Measurements from ENCODE around the gene DCAKD. TPM values are rescaled to one million over a fixed set of nuclear protein-coding genes. Genes with fewer than 3 reads are reported as not detected.

DCAKD gene
- total RNA-seq, 4 donors from 2014 or later = 9.4 to 144 (median 27.4) TPM

DNA sequence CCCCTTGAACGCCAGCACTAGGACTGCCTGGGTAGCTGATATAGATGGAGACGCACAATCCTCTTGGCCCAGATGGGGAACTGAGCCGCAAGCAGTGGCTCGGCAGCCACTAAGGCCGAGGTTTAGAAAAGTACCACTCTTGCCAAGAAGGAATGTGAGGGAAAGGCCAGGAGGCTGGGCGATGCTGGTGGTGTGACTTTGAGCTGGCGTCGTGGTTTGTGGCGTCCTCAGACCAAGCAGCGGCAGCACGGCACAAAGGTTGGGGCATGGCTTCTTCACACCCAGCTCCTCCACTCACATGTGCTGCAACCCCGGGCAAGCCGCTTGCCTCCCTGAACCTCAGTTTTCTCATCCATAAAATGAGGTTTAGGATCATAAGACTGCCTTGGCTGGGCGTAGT is 15.6 kb downstream of the DCAKD start:
- no peaks in the 10 kb centered on the region for H3K9me3 ChIP-seq
- H3K4me1 ChIP-seq = peaks cover 19 to 49% (median 25%) of the 10 kb centered on the region in 4 donors
- H3K27ac ChIP-seq = peak overlapping the region; percentile 39 to 65 (median 59)
- DNase-seq = no peak
- H3K4me3 ChIP-seq = no peak overlapping the region
- no peaks in the 10 kb centered on the region for H3K27me3 ChIP-seq
- no peaks in the 10 kb centered on the region for H3K36me3 ChIP-seq
- in situ Hi-C loops (cut with MboI; ENCODE audit: low pct_ligation_motif_present in 1 of 4, low pct_unique_long_range_greater_than_20kb in 1 of 4, low sequenced_read_pairs in 3 of 4) = no loop called here
- TF ChIP-seq, protein P1, sequence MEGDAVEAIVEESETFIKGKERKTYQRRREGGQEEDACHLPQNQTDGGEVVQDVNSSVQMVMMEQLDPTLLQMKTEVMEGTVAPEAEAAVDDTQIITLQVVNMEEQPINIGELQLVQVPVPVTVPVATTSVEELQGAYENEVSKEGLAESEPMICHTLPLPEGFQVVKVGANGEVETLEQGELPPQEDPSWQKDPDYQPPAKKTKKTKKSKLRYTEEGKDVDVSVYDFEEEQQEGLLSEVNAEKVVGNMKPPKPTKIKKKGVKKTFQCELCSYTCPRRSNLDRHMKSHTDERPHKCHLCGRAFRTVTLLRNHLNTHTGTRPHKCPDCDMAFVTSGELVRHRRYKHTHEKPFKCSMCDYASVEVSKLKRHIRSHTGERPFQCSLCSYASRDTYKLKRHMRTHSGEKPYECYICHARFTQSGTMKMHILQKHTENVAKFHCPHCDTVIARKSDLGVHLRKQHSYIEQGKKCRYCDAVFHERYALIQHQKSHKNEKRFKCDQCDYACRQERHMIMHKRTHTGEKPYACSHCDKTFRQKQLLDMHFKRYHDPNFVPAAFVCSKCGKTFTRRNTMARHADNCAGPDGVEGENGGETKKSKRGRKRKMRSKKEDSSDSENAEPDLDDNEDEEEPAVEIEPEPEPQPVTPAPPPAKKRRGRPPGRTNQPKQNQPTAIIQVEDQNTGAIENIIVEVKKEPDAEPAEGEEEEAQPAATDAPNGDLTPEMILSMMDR (IDR thresholded peaks at IDR 0.05) = no peak
- TF ChIP-seq EP300 (IDR thresholded peaks at IDR 0.05; ENCODE audit: low read depth) (no peak), POLR2A (IDR thresholded peaks at IDR 0.05) (no peak), POLR2AphosphoS5 (IDR thresholded peaks at IDR 0.05) (no peak)
- WGBS, 2 donors (ENCODE audit: low coverage in 1 of 2) = 90% methylated on average over 14 of the region's 14 CpGs; no CpG with 5 or more reads in 1 of the 2 donors
- intact Hi-C loops (cut with DNase I; ENCODE audit: low total_unique reads) = no loop called here

DNA sequence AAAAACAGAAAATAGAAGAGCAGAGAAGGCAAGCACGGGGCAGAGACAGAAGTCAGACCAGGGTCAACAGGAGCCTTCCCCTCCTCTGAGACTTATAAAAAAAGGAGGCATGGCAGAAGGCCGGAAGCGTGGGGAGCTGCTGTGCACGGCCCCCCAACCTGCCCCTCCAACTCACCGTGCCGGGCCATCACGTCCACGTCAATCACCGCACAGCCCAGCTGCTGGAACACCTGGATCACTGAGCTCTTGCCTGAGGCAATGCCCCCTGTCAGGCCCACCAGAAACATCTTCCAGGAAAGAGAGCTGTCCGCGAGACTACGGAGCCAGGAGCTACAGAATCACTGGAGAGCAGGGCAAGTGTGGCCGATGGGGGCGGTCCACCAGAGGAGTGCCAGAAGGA is 16.8 kb downstream of the DCAKD start:
- no peak for DNase-seq
- TF ChIP-seq POLR2A (IDR thresholded peaks at IDR 0.05) = no peak
- no peak for TF ChIP-seq POLR2AphosphoS5 (IDR thresholded peaks at IDR 0.05)
- TF ChIP-seq EP300 (IDR thresholded peaks at IDR 0.05; ENCODE audit: low read depth) = no peak
- TF ChIP-seq, protein P1 (IDR thresholded peaks at IDR 0.05) = no peak
- Histone ChIP-seq H3K9me3 (no peaks in the 10 kb centered on the region), H3K36me3 (no peaks in the 10 kb centered on the region), H3K4me3 (no peak overlapping the region), H3K4me1 (peaks cover 19 to 42% (median 24%) of the 10 kb centered on the region in 4 donors), H3K27me3 (no peaks in the 10 kb centered on the region), H3K27ac (no peak overlapping the region)
- intact Hi-C loops (cut with DNase I; ENCODE audit: low total_unique reads) = no loop called here
- in situ Hi-C loops (cut with MboI; ENCODE audit: low pct_ligation_motif_present in 1 of 4, low pct_unique_long_range_greater_than_20kb in 1 of 4, low sequenced_read_pairs in 3 of 4) = no loop called here
- 94% methylated on average over 14 of the region's 14 CpGs; no CpG with 5 or more reads in 1 of the 2 donors for WGBS, 2 donors (ENCODE audit: low coverage in 1 of 2)

DNA sequence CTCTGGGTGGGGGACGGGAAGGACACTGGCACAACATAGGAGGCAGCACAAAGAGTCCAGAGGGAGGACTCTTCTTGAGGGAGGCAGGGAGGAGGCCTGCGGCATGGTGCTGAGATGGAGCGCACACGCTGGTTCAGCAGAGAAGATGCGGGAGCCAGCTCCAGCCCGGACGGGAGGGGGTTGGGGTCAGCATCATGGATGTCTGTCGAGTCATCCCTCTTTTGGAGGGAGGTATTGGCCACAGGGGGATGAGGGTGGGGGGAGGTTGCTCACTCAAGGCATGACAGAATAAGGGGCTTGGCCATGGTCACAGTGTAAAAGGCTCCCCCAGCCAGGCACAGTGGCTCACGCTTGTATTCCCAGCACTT is 19.3 kb downstream of the DCAKD start:
- no peak for DNase-seq
- Histone ChIP-seq H3K27ac (peak overlapping the region in 1 of 4 donors; percentile 17), H3K9me3 (no peaks in the 10 kb centered on the region), H3K4me1 (peaks cover 9 to 18% (median 13%) of the 10 kb centered on the region in 4 donors), H3K36me3 (peaks cover 0 to 5% (median 0%) of the 10 kb centered on the region in 4 donors), H3K27me3 (no peaks in the 10 kb centered on the region), H3K4me3 (no peak overlapping the region)
- in situ Hi-C loops (cut with MboI; ENCODE audit: low pct_ligation_motif_present in 1 of 4, low pct_unique_long_range_greater_than_20kb in 1 of 4, low sequenced_read_pairs in 3 of 4) = no loop called here
- intact Hi-C loops (cut with DNase I; ENCODE audit: low total_unique reads) = no loop called here
- 74 to 84% methylated on average over 8 to 9 of the region's 9 CpGs for WGBS, 2 donors (ENCODE audit: low coverage in 1 of 2)
- TF ChIP-seq EP300 (IDR thresholded peaks at IDR 0.05; ENCODE audit: low read depth) (no peak), POLR2A (IDR thresholded peaks at IDR 0.05) (no peak), POLR2AphosphoS5 (IDR thresholded peaks at IDR 0.05) (no peak)
- TF ChIP-seq, protein P1 (IDR thresholded peaks at IDR 0.05) = no peak

DNA sequence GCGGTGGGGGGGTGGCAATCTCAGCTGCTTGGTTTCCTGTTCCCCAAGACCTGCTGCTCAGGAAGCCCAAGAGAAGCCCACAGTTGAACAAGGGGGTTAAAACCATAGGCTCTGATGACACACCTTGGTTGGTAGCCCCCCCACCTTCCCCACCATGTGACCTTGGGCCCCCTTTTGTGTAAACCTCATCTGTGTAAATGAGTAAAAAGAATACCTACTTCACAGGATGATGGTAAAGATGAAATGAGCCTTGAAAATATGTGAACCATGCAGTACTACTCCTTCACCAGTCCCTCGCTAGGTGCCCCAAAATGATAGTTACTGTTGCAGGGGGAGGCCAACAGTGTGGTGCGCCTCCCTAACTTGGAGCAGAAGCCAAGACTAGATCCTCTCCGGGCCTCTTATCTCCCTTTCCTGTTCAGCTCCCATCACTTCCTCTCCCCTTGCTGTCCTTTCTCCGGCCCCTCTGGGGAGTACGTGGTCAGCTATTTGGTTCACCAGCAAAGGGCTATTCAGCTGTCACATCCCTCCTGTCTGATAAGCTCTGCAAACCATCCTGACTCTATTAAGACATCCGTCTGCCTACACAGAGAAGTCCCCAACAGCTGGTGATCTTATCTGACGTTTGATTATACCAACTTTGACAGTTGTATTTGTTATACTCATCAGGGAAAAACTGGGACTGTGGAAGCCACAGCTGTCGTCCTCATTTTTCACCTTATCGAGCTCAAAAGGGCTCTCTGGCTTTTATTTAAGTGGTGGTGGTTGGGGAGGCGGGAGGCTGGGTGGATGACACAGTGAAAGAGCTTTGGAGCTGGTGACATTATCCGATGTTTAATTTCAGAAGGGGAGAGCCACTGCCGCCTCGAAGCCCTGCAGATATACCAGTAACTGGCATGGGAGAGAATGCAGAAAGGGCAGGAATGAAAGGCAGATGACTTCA is 19.9 kb downstream of the DCAKD start:
- WGBS, 2 donors (ENCODE audit: low coverage in 1 of 2) = 65 to 74% methylated on average over 9 to 14 of the region's 14 CpGs
- Histone ChIP-seq H3K27ac (peak overlapping the region in 1 of 4 donors; percentile 17), H3K4me1 (peaks cover 9 to 14% (median 12%) of the 10 kb centered on the region in 4 donors), H3K4me3 (no peak overlapping the region), H3K9me3 (no peaks in the 10 kb centered on the region), H3K36me3 (peaks cover 0 to 5% (median 0%) of the 10 kb centered on the region in 4 donors), H3K27me3 (no peaks in the 10 kb centered on the region)
- intact Hi-C loops (cut with DNase I; ENCODE audit: low total_unique reads) (no loop called here), in situ Hi-C loops (cut with MboI; ENCODE audit: low pct_ligation_motif_present in 1 of 4, low pct_unique_long_range_greater_than_20kb in 1 of 4, low sequenced_read_pairs in 3 of 4) (no loop called here)
- TF ChIP-seq EP300 (IDR thresholded peaks at IDR 0.05; ENCODE audit: low read depth) (no peak), POLR2A (IDR thresholded peaks at IDR 0.05) (no peak), POLR2AphosphoS5 (IDR thresholded peaks at IDR 0.05) (no peak)
- TF ChIP-seq, protein P1 (IDR thresholded peaks at IDR 0.05) = no peak
- DNase-seq = no peak
